ENCODE results near the gene TNNC1.

Gene TNNC1

DNA sequence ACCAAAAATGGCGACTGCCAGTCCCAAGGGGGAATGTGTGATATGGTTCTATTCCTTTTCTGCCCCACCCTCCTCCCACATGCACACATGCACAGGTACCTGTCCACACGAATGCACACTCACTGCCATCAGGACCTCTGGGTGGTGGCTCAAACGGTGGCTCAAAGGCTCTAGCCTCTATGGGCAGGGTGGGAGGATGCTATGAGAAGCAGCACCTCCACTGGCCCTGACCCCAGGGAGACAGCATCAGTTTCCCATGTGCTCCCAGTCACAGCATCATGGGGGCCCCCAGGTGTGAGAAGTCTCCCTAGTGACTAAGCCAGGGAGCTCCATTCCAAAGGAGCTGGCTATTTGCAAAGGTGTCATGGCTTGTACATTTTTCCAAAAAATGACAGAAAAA, 24.8 kb downstream of the TNNC1 start:
- peak overlapping the region; percentile 42 for H3K4me2 ChIP-seq (ENCODE audit: low read length)
- no peaks in the 10 kb centered on the region for H3K36me3 ChIP-seq (replicated peaks; ENCODE audit: low read depth, low read length)
- H3K4me1 ChIP-seq (ENCODE audit: low read length) = 0 out of 2 replicates have a peak, but pooled peaks cover 3% of the 10 kb centered on the region
- H3K27ac ChIP-seq (ENCODE audit: low read length) = no peak overlapping the region
- peaks cover 7% of the 10 kb centered on the region; the same call in 1 of the 2 replicates for H3K27me3 ChIP-seq (ENCODE audit: low read depth, low read length)
- no peak overlapping the region for H2AFZ ChIP-seq (ENCODE audit: low read depth, low read length)
- no peaks in the 10 kb centered on the region for H3K9me3 ChIP-seq (ENCODE audit: insufficient read depth, low read length)
- no peaks in the 10 kb centered on the region for H3K79me2 ChIP-seq (ENCODE audit: low read length)
- H3K4me3 ChIP-seq (ENCODE audit: low read length) = no peak overlapping the region
- no peak for TF ChIP-seq EZH2phosphoT487 (IDR thresholded peaks at IDR 0.05; ENCODE audit: low read depth)
- TF ChIP-seq, protein P1, sequence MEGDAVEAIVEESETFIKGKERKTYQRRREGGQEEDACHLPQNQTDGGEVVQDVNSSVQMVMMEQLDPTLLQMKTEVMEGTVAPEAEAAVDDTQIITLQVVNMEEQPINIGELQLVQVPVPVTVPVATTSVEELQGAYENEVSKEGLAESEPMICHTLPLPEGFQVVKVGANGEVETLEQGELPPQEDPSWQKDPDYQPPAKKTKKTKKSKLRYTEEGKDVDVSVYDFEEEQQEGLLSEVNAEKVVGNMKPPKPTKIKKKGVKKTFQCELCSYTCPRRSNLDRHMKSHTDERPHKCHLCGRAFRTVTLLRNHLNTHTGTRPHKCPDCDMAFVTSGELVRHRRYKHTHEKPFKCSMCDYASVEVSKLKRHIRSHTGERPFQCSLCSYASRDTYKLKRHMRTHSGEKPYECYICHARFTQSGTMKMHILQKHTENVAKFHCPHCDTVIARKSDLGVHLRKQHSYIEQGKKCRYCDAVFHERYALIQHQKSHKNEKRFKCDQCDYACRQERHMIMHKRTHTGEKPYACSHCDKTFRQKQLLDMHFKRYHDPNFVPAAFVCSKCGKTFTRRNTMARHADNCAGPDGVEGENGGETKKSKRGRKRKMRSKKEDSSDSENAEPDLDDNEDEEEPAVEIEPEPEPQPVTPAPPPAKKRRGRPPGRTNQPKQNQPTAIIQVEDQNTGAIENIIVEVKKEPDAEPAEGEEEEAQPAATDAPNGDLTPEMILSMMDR (IDR thresholded peaks at IDR 0.05; ENCODE audit: low read depth, low read length) = no peak
- no peak overlapping the region for H3K9ac ChIP-seq (ENCODE audit: low read length)
- no peaks in the 10 kb centered on the region for H4K20me1 ChIP-seq (ENCODE audit: insufficient read depth, low read length)

- no peaks in the 10 kb centered on the region for H4K20me1 ChIP-seq (ENCODE audit: insufficient read depth, low read length)
- H3K4me1 ChIP-seq (ENCODE audit: low read length) = 0 out of 2 replicates have a peak, but pooled peaks cover 3% of the 10 kb centered on the region
- H3K9ac ChIP-seq (ENCODE audit: low read length) = no peak overlapping the region
- no peak overlapping the region for H3K4me3 ChIP-seq (ENCODE audit: low read length)
- no peak overlapping the region for H3K27ac ChIP-seq (ENCODE audit: low read length)
- H2AFZ ChIP-seq (ENCODE audit: low read depth, low read length) = 0 out of 2 replicates have a peak overlapping the region, but pooled peaks have one; percentile 6
- no peak for TF ChIP-seq EZH2phosphoT487 (IDR thresholded peaks at IDR 0.05; ENCODE audit: low read depth)
- TF ChIP-seq, protein P1 (IDR thresholded peaks at IDR 0.05; ENCODE audit: low read depth, low read length) = peak; percentile 94
- H3K36me3 ChIP-seq (replicated peaks; ENCODE audit: low read depth, low read length) = no peaks in the 10 kb centered on the region
- H3K27me3 ChIP-seq (ENCODE audit: low read depth, low read length) = peaks cover 3% of the 10 kb centered on the region; the same call in 1 of the 2 replicates
- no peaks in the 10 kb centered on the region for H3K79me2 ChIP-seq (ENCODE audit: low read length)
- peak overlapping the region; percentile 42 for H3K4me2 ChIP-seq (ENCODE audit: low read length)
- no peaks in the 10 kb centered on the region for H3K9me3 ChIP-seq (ENCODE audit: insufficient read depth, low read length)
Observed at GRCh38 chr3:52428151-52429005, 25.5 kb downstream of the TNNC1 start.

DNA sequence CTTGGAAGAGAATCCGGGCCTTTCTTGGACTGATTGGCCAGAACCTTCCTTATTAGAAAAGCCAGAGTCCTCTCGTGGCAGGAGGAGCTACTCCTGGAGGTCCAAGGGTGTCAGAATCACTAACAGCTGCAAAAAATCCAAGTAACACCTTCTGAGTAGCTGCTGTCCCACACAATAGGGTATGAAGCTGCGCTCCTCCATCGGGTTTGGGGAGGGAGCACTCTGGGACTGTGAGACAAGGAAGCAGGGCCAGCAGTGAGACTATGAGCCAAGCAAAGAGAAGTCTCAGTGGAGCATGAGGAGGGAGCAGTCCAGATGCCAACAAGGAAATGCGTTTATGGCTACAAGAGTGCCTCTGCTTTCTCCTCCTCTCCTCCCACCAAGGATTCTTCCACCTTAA, 30.7 kb downstream of the TNNC1 start:
- no peaks in the 10 kb centered on the region for H4K20me1 ChIP-seq (ENCODE audit: insufficient read depth, low read length)
- H3K4me3 ChIP-seq (ENCODE audit: low read length) = no peak overlapping the region
- H3K27me3 ChIP-seq (ENCODE audit: low read depth, low read length) = peaks cover 3% of the 10 kb centered on the region; the same call in 1 of the 2 replicates
- H3K4me2 ChIP-seq (ENCODE audit: low read length) = no peak overlapping the region
- no peaks in the 10 kb centered on the region for H3K79me2 ChIP-seq (ENCODE audit: low read length)
- TF ChIP-seq, protein P1 (IDR thresholded peaks at IDR 0.05; ENCODE audit: low read depth, low read length) = no peak
- TF ChIP-seq EZH2phosphoT487 (IDR thresholded peaks at IDR 0.05; ENCODE audit: low read depth) = no peak
- no peak overlapping the region for H3K27ac ChIP-seq (ENCODE audit: low read length)
- H2AFZ ChIP-seq (ENCODE audit: low read depth, low read length) = no peak overlapping the region
- no peaks in the 10 kb centered on the region for H3K4me1 ChIP-seq (ENCODE audit: low read length)
- no peaks in the 10 kb centered on the region for H3K36me3 ChIP-seq (replicated peaks; ENCODE audit: low read depth, low read length)
- no peak overlapping the region for H3K9ac ChIP-seq (ENCODE audit: low read length)
- no peaks in the 10 kb centered on the region for H3K9me3 ChIP-seq (ENCODE audit: insufficient read depth, low read length)

- H3K9me3 ChIP-seq (ENCODE audit: insufficient read depth, low read length) = no peaks in the 10 kb centered on the region
- H3K4me3 ChIP-seq (ENCODE audit: low read length) = no peak overlapping the region
- peaks cover 3% of the 10 kb centered on the region; the same call in 1 of the 2 replicates for H3K27me3 ChIP-seq (ENCODE audit: low read depth, low read length)
- no peaks in the 10 kb centered on the region for H3K79me2 ChIP-seq (ENCODE audit: low read length)
- H4K20me1 ChIP-seq (ENCODE audit: insufficient read depth, low read length) = no peaks in the 10 kb centered on the region
- no peak overlapping the region for H3K9ac ChIP-seq (ENCODE audit: low read length)
- no peak overlapping the region for H3K27ac ChIP-seq (ENCODE audit: low read length)
- no peak overlapping the region for H3K4me2 ChIP-seq (ENCODE audit: low read length)
- TF ChIP-seq EZH2phosphoT487 (IDR thresholded peaks at IDR 0.05; ENCODE audit: low read depth) = no peak
- TF ChIP-seq, protein P1 (IDR thresholded peaks at IDR 0.05; ENCODE audit: low read depth, low read length) = no peak
- H3K4me1 ChIP-seq (ENCODE audit: low read length) = no peaks in the 10 kb centered on the region
- no peaks in the 10 kb centered on the region for H3K36me3 ChIP-seq (replicated peaks; ENCODE audit: low read depth, low read length)
- no peak overlapping the region for H2AFZ ChIP-seq (ENCODE audit: low read depth, low read length)
Observed at GRCh38 chr3:52422669-52423068, 31.2 kb downstream of the TNNC1 start.

Data from OCI-LY3 (cell line).